Activated gamma-delta T cell treated with anti-CD3 and anti-CD28 coated beads, Interleukin-2, amount 50 U/mL, for 16 hours (primary cell): ENCODE measurements around the gene TSSK1B.
"Not testable (repeated sequence)": the region's sequence is repeated elsewhere in the genome, so short reads cannot be mapped to it uniquely, and the experiment has no call there.

Source experiments
- DNase-seq: peaks from one replicate; pipeline ENCODE4 v3.0.0-alpha.2; 2020; ENCODE audit warnings: low read depth

Gene TSSK1B

GRCh38 chr5:113434889-113435288 lies at the start of gene TSSK1B:
TSS of gene TSSK1B (minus strand) at chr5:113434989. CDS start at chr5:113434839, 150 bp downstream.
- DNase-seq, result no peak

- no peak for DNase-seq
Measured at GRCh38 chr5:113480243-113480642, 45.5 kb upstream of the TSSK1B start.

DNA sequence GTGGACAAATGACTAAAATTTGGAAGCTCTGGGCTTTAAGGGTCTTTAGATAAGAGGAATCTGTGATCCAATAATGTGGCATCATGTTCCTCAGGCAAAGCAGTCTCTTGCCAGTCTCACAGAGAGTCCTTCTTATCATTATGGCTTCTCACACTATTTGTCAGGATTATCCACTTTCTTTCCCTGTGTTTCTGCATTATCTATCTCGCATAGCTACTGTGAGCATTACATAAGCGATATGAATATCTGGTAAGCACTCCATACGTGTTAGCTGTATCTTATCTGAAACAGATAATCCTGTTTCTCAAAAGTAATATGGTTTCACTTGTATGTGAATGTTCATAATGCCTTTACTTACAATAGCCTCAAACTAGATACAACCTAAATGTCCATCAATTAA lies 43.9 kb upstream of the TSSK1B start:
- no peak for DNase-seq

GRCh38 chr5:113474100-113474728 lies 39.4 kb upstream of the TSSK1B start:
- DNase-seq, result no peak

DNA sequence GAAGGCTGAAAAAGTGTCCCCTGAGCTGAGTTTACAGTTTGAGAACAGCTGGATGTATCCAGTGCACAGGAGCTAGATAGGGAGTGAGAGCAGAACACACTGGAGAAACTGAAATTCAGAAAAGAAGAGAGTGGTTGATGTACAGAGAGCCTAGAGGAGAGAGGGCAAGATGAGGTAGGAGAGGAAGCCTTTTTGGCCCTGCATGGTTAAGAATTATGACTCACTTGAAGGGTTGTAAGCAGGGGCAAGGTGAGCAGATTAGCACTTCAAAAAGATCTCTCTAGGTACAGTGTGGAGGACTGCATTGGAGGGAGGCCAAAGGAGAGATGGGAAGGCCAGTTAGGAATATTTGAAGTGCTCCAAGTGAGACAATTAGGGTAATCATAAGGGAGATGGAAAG lies 28.2 kb upstream of the TSSK1B start:
- DNase-seq, result no peak

DNA sequence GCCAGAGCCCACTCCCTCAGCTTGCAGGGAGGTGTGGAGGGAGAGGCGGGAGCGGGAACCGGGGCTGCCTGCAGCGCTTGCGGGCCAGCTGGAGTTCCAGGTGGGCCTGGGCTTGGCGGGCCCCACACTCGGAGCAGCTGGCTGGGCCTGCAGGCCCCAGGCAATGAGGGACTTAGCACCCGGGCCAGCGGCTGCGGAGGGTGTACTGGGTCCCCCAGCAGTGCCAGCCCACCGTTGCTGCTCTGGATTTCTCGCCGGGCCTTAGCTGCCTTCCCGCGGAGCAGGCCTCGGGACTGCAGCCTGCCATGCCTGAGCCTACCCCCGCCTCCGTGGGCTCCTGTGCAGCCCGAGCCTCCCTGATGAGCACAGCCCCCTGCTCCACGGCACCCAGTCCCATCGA lies 22.3 kb upstream of the TSSK1B start:
- not testable (repeated sequence) for DNase-seq

DNA sequence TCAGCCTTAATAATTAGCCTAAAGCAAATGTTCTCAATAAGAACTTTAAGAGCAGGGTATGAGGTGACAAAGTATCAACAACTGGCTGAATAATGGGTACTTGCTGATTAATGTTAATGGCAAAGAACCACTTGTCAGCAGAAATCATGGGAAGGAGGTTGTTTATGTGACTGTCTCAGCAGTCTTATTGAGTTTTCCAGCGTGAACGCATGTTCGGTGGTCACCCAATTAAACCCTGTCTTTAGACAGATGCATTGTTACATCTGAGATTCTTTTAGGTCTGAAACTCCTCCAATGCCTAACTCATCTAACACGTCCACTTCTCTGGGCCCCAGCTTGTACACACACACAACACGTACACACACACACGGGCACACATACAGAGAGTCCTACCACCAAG lies 18.2 kb upstream of the TSSK1B start:
- no peak for DNase-seq

DNA sequence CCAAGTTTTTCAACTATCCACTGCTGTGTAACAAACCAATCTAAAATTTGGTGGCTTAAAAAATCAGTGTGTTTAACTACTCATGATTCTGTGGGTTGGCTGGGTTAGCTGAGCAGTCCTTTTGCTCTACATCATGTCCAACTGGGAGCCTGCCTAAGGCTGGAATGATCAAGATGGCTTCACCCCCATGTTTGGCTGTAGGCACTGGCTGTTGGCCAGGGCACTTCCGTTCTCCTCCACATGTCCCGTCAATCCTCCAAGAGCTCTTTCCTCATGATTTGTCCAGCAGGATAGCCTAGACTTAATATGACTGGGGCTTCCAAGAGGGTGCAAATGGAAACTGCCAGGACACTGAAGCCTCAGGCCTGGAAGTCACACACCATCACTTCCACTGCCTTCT lies 17.0 kb upstream of the TSSK1B start:
- no peak for DNase-seq

- no peak for DNase-seq
Measured at GRCh38 chr5:113450929-113451328, 16.1 kb upstream of the TSSK1B start.

DNA sequence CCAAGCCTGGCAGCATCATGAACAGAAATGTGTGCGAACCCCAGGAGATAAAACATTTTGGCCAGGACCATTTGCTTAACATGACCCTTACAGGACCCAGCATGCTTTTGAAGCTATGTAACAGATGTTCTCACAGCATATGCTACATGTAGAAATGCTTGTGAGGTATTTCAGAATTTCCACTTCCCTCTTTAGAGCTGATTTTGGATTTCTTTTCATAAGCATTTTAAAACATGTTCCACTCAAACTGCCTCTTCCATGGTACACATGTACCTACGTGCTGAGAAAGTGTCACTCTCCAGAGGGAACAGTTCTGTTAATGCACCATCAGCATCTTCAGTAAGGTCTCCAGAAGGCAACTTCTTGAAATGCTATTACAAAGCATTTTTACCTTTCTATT lies 15.7 kb upstream of the TSSK1B start:
- no peak for DNase-seq

DNA sequence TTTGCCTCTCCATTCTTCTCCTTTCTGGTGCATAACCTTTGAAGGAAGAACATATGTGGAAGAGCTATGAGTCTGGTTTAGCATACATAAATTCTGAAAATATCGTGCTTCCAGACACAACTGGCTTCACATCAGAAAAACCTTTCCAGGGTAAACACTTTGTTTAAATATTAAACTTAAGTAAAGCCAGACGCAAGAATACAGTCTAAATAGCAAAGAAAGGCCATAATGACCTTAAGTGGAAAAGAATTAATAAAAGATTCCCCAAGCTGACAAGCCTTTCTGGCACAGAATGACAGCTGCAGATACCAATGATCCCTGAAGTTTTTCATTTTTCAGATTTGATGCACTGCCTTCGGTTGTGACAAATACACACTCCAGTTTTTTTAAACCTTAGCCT lies 13.5 kb upstream of the TSSK1B start:
- no peak for DNase-seq

DNA sequence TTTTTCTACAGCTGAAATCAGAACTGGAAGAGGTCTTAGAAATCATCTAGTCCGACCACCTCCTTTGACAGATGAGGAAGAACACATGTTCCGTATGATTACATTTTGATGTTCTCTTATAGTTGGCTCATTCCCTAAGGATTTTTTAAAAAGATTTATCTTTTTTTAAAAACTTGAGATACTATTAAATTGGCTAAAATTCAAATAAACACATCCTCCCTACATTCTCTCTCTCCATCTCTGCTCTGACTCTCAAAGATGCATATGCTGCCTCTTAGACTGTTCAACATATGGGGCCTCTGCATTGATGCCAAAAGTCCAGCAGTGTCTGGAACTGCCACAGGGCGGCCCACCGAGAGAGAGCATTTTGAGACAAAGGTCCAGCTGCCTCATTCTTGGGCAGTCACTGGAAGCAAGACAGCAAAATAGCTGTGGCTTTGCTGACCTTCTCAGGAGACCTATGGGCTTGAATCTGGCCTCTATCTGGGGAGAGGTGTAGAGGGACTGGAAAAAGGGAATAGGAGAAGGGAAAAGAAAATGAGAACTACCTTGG lies 12.8 kb upstream of the TSSK1B start:
- DNase-seq, result no peak

GRCh38 chr5:113446358-113446927 lies 11.7 kb upstream of the TSSK1B start:
- DNase-seq, result no peak

- DNase-seq, result no peak
Measured at GRCh38 chr5:113437111-113437510, 2.3 kb upstream of the TSSK1B start.

DNA sequence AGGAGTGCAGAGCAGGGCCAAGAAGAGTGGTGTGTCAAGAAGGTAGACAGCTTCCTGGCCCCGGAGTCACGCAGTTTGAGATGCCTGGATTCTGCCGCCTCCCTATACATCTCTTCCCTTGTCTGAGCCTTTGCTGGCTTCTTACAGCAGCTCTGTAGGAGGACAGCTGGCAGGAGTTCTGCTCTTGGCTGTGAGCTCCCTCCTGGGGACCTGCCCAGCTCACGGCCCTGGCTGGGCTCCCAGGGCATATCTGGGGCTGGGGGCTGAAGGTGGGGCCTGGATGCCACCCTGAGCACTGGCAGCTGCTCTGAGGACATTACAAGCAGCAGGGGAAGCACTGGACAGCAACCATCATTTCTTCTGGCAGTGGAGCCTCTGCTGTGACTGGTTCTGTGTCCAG lies 786 bp upstream of the TSSK1B start:
- no peak for DNase-seq

- no peak for DNase-seq
Measured at GRCh38 chr5:113433862-113434612, 752 bp downstream of the TSSK1B start.

DNA sequence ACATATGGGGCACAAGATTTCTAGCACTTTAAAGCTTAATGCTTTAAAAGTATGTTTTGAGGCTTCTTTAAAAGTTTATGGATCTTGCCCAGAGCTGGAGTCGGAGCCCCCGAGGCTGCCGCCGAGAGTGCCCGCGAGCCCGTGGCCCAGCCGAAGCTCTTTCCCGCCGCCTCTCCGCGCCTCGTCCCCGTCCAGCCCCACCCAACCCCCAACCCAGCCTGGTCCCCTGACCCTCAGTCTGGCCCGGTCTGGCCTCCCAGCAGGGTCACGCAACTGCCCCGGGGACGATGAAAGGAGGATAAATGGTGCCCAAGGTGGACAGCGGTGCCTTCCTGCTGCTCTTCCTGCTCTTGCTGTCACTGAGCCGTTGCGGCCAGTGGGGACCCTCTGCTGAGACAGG lies 1.7 kb downstream of the TSSK1B start:
- no peak for DNase-seq

GRCh38 chr5:113427871-113428574 lies 6.8 kb downstream of the TSSK1B start:
- DNase-seq, result no peak

GRCh38 chr5:113425909-113426308 lies 8.9 kb downstream of the TSSK1B start:
- no peak for DNase-seq

DNA sequence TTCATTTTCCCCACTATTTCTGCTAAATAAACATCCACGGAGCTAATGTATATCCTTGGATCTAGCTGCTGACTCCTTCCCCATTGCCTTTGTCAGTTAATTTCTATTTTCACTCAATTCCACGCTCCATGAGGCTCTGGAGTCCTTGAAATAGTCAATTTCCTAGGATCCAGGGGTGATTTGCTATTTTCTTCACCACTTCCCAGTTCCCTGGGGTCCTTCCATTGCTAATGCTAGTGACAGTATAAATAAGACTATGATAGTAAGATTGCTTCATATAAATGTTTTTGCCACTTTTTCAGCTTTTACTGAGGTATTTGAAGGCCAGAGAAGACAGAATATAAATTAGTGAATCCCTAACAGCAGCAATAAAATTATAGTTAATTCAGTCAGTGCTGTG lies 13.1 kb downstream of the TSSK1B start:
- DNase-seq, result no peak

DNA sequence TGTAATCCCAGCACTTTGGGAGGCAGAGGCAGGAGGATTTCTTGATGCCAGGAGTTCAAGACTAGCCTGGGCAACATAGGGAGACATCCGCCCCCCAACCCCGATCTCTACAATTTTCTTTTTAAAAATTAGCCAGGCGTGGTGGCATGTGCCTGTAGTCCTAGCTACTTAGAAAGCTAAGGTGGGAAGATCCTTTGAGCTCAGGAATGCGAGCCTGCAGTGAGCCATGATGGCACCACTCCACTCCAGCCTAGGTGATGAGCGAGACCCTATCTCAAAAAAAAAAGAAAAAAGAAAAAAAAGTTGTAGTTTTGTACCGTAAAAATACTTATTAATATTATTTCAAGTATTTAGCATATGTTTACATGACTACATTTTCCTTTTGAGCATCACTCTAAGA lies 29.3 kb downstream of the TSSK1B start:
- DNase-seq, result no peak

DNA sequence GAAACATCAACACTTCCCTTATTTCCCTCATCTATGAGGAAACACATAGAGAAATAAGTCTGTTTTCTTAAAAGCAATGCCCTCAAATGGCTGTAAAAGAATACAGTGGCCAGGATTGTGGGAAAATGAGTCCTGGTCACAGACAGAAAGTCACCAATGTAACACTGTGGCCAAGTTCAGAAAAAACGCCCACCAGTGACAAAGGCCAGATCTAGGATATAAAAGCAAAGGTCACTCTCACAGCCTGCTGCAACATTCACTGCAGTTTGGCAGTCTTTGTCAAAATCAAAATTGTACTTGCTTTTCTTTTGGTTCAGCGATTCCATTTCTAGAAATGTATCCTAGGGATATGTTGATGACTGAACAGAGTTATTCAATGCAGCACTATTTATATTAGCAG lies 30.5 kb downstream of the TSSK1B start:
- DNase-seq, result no peak

GRCh38 chr5:113397986-113398385 lies 36.8 kb downstream of the TSSK1B start:
- not testable (repeated sequence) for DNase-seq
